DOHH2 (cell line): Measurements from ENCODE around the gene DNAJC27.

ENCODE experiments used
- CTCF ChIP-seq: fragments of 200-600 bp; sonication (generic); IDR thresholded peaks from one replicate; pipeline ENCODE4 v1.5.1; 2014; ENCODE audit warnings: antibody characterized with exemption, mild to moderate bottlenecking, low read depth, low read length; ENCODE audit not compliant: poor library complexity, severe bottlenecking
- EZH2phosphoT487 ChIP-seq: fragments of 200-600 bp; sonication (generic); IDR thresholded peaks from 2 replicates; pipeline ENCODE4 v1.6.1; 2017; ENCODE audit warnings: borderline replicate concordance, mild to moderate bottlenecking, antibody characterized with exemption, low read length, moderate library complexity, mixed read lengths

- TF ChIP-seq CTCF (no peak), EZH2phosphoT487 (no peak)
These were observed 56.0 kb downstream of the DNAJC27 start for GRCh38 chr2:24915796-24916195.
